ENCODE data around the gene SCGB1C1.

DNA sequence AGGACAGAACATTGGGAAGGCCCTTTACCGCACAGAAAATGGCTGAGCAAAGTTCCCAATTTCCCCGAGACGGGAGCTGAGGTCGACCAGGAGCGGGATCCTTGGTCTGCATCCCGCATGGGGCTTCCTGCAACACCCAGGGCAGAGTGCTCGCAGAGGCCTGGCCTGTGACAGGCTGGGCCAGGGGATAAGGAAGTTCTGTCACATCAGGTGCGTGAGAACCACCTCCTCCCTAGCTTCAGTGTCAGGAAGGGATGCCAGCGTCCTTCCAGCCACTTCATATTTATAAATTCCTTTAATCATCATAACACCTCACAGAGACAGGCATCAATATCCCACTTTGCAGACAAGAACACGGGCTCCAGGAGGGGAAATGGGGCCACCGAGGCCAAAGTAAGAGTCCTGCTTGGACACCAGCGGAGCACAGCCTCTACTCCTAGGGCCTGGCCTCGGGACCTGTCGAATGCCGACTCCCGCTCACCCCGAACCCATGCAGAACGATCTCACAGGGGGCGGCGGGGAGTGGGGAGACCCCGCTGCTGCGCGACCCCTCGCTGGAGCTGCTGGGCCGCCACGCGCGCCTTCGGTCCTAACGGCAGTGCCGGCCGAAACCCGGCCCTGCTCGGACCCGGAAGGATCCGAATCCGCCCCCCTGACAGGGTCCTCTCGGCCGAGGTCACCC lies 13.8 kb downstream of the SCGB1C1 start:
- no peak for TF ChIP-seq TAF1 (conservative IDR thresholded peaks at IDR 0.05)
- TF ChIP-seq, protein P1, sequence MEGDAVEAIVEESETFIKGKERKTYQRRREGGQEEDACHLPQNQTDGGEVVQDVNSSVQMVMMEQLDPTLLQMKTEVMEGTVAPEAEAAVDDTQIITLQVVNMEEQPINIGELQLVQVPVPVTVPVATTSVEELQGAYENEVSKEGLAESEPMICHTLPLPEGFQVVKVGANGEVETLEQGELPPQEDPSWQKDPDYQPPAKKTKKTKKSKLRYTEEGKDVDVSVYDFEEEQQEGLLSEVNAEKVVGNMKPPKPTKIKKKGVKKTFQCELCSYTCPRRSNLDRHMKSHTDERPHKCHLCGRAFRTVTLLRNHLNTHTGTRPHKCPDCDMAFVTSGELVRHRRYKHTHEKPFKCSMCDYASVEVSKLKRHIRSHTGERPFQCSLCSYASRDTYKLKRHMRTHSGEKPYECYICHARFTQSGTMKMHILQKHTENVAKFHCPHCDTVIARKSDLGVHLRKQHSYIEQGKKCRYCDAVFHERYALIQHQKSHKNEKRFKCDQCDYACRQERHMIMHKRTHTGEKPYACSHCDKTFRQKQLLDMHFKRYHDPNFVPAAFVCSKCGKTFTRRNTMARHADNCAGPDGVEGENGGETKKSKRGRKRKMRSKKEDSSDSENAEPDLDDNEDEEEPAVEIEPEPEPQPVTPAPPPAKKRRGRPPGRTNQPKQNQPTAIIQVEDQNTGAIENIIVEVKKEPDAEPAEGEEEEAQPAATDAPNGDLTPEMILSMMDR (IDR thresholded peaks at IDR 0.05; ENCODE audit: low read depth, low read length, missing input control), result no peak
- TF ChIP-seq YY1 (IDR thresholded peaks at IDR 0.05), result no peak
- no peak for TF ChIP-seq SP1 (IDR thresholded peaks at IDR 0.05)
- TF ChIP-seq, protein P2, sequence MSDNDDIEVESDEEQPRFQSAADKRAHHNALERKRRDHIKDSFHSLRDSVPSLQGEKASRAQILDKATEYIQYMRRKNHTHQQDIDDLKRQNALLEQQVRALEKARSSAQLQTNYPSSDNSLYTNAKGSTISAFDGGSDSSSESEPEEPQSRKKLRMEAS (IDR thresholded peaks at IDR 0.05), result no peak
- no peak for TF ChIP-seq RAD21 (IDR thresholded peaks at IDR 0.05)
- TF ChIP-seq JUND (IDR thresholded peaks at IDR 0.05), result no peak
- TF ChIP-seq, protein P3, sequence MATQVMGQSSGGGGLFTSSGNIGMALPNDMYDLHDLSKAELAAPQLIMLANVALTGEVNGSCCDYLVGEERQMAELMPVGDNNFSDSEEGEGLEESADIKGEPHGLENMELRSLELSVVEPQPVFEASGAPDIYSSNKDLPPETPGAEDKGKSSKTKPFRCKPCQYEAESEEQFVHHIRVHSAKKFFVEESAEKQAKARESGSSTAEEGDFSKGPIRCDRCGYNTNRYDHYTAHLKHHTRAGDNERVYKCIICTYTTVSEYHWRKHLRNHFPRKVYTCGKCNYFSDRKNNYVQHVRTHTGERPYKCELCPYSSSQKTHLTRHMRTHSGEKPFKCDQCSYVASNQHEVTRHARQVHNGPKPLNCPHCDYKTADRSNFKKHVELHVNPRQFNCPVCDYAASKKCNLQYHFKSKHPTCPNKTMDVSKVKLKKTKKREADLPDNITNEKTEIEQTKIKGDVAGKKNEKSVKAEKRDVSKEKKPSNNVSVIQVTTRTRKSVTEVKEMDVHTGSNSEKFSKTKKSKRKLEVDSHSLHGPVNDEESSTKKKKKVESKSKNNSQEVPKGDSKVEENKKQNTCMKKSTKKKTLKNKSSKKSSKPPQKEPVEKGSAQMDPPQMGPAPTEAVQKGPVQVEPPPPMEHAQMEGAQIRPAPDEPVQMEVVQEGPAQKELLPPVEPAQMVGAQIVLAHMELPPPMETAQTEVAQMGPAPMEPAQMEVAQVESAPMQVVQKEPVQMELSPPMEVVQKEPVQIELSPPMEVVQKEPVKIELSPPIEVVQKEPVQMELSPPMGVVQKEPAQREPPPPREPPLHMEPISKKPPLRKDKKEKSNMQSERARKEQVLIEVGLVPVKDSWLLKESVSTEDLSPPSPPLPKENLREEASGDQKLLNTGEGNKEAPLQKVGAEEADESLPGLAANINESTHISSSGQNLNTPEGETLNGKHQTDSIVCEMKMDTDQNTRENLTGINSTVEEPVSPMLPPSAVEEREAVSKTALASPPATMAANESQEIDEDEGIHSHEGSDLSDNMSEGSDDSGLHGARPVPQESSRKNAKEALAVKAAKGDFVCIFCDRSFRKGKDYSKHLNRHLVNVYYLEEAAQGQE (IDR thresholded peaks at IDR 0.05), result no peak
- no peak for TF ChIP-seq GABPA (IDR thresholded peaks at IDR 0.05 in 1 of 2, conservative IDR thresholded peaks at IDR 0.05 in 1 of 2)
- TF ChIP-seq EGR1 (IDR thresholded peaks at IDR 0.05; ENCODE audit: low read depth in 2 of 2), result no peak
